HG03039 (cell line): ENCODE measurements around the gene CCDC175.
A peak's percentile ranks its signal among the peaks of the same experiment; 100 is the strongest.

Experiments used
- ATAC-seq: cut with Tn5 transposase; IDR thresholded peaks from one replicate; pipeline ENCODE4 v1.9.1; 2021; ENCODE audit warnings: mild to moderate bottlenecking, moderate library complexity; ENCODE audit not compliant: unreplicated experiment

The CCDC175 gene

GRCh38 chr14:59483363-59483762 lies 93.2 kb downstream of the CCDC175 start:
- ATAC-seq: no peak

- no peak for ATAC-seq
Observed at GRCh38 chr14:59482541-59483331, 93.9 kb downstream of the CCDC175 start.

GRCh38 chr14:59481871-59482540 lies 94.6 kb downstream of the CCDC175 start:
- no peak for ATAC-seq

- ATAC-seq: no peak
Observed at GRCh38 chr14:59481407-59481806, 95.2 kb downstream of the CCDC175 start.

GRCh38 chr14:59480166-59480565 lies 96.4 kb downstream of the CCDC175 start:
- no peak for ATAC-seq

- ATAC-seq: no peak
Observed at GRCh38 chr14:59478540-59478939, 98.1 kb downstream of the CCDC175 start.

- no peak for ATAC-seq
Observed at GRCh38 chr14:59475709-59476108, 100.9 kb downstream of the CCDC175 start.

- no peak for ATAC-seq
Observed at GRCh38 chr14:59474172-59474571, 102.4 kb downstream of the CCDC175 start.

GRCh38 chr14:59465316-59466135 lies 111.1 kb downstream of the CCDC175 start, which contains the start of gene GPR135:
TSS of gene GPR135 (minus strand) at chr14:59465380. CDS start at chr14:59465226, 154 bp downstream.
- peak; percentile 36 for ATAC-seq

GRCh38 chr14:59464486-59465315 lies 111.9 kb downstream of the CCDC175 start:
- peak; percentile 47 for ATAC-seq

- ATAC-seq: peak; percentile 49
Observed at GRCh38 chr14:59463787-59464485, 112.7 kb downstream of the CCDC175 start.

- no peak for ATAC-seq
Observed at GRCh38 chr14:59461891-59462290, 114.7 kb downstream of the CCDC175 start.

- ATAC-seq: no peak
Observed at GRCh38 chr14:59460378-59460777, 116.2 kb downstream of the CCDC175 start.

- no peak for ATAC-seq
Observed at GRCh38 chr14:59458486-59458885, 118.1 kb downstream of the CCDC175 start.

- no peak for ATAC-seq
Observed at GRCh38 chr14:59455411-59455810, 121.2 kb downstream of the CCDC175 start.
